Muscle layer of colon (tissue), 2 donors: ENCODE measurements around the gene SYT1.

ENCODE experiments used
- H3K27ac ChIP-seq: one replicate; pipeline ENCODE4 v1.7.0; 2013; ENCODE audit warnings: low read depth, mild to moderate bottlenecking, low read length, moderate library complexity
- H3K27me3 ChIP-seq, 2 donors: one replicate each; pipeline ENCODE4 v1.7.0; 2013; ENCODE audit warnings: low read length in 2 of 2, mild to moderate bottlenecking in 2 of 2; ENCODE audit not compliant: insufficient read depth in 2 of 2, control insufficient read depth in 1 of 2
- H3K36me3 ChIP-seq: one replicate; pipeline ENCODE4 v1.7.0; 2013; ENCODE audit warnings: mild to moderate bottlenecking, low read length; ENCODE audit not compliant: insufficient read depth
- H3K4me1 ChIP-seq: one replicate; pipeline ENCODE4 v1.7.0; 2013; ENCODE audit warnings: mild to moderate bottlenecking, low read length; ENCODE audit not compliant: insufficient read depth
- H3K4me3 ChIP-seq, 2 donors: one replicate each; pipeline ENCODE4 v1.7.0; 2013; ENCODE audit warnings: low read length in 2 of 2, low read depth in 1 of 2, mild to moderate bottlenecking in 1 of 2, moderate library complexity in 1 of 2
- H3K9ac ChIP-seq: one replicate; pipeline ENCODE4 v1.7.0; 2013; ENCODE audit warnings: low read length
- H3K9me3 ChIP-seq: one replicate; pipeline ENCODE4 v1.7.0; 2013; ENCODE audit warnings: mild to moderate bottlenecking, low read length
- donor health status: abdominal sarcoma.
- donor health status: Adenocarcinoma of cecum.

Gene SYT1

DNA sequence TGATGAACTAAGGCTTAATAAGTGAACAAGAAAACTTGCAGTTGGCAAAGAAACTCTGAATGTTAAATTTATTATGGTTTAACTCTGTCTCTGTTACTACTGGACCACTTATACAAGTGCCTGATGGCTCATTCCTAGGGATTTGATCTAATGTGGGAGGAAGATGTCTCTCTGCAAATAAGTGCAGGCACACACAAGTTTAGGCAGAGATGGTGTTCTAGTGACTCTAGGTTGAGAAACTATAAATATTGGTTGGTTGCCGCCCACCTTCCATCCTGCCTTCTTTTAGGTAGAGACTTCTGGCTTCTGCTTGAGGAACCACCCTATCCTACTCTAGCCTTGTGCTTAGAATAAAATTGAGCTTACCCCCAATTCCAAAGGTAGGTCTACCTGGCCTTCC is 570.0 kb downstream of the SYT1 start:
- Histone ChIP-seq H3K9me3 (no peaks in the 10 kb centered on the region), H3K27me3 (no peaks in the 10 kb centered on the region), H3K9ac (no peak overlapping the region), H3K27ac (no peak overlapping the region), H3K4me1 (peaks cover 5% of the 10 kb centered on the region), H3K36me3 (no peaks in the 10 kb centered on the region), H3K4me3 (no peak overlapping the region)

DNA sequence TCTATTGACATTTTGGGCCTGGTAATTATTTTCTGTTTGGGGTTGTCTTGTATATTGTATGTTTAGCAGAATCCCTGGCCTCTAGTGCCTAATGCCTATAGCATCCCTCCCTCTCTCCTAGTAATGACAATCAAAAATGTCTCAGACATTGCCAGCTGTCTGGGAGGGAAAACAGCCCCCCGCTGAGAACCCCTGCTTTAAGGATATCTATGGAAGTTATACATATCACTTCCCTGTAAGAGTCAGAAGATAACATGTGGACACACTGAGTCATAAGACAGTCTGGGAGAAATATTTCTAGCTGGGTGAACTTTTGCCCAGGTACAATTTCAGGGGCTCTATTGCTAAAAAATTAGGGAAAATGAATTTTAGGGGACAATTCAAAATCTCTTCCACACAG is 571.2 kb downstream of the SYT1 start:
- Histone ChIP-seq H3K36me3 (no peaks in the 10 kb centered on the region), H3K27me3 (no peaks in the 10 kb centered on the region), H3K4me3 (no peak overlapping the region), H3K4me1 (peaks cover 9% of the 10 kb centered on the region), H3K9ac (no peak overlapping the region), H3K27ac (no peak overlapping the region), H3K9me3 (no peaks in the 10 kb centered on the region)

DNA sequence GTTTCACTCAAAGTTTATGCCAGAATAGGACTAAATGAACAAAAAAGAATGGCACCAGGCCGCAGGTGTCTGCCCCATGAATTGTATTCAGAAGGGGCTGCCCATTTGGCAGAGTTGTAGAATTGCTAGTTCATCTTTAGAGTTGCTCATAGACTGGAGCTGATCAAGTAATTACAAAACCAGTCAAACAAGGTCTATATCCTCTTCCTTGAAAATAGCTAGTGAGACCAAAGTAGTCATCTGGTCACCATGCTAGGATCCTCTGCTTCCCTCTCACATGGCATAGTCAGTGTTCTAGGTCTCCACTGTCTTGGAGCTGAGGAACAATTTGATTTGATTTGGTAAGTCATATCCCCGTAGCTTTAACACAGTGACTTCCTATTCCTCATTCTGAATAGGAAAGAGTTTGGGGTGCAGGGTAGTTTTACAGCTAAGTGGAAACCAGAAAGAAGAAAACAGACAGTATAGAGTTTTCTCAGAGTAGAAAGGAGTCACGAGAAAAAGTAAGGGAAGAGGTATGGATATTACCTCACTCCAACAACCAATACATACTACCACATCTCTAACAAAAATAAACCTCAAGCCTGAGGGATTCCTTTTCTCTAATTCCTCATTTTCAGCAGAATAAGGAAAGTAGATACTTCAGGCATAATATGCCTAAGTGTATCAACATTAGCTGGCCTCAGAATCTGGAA is 574.1 kb downstream of the SYT1 start:
- Histone ChIP-seq H3K9ac (no peak overlapping the region), H3K27ac (no peak overlapping the region), H3K4me1 (peaks cover 9% of the 10 kb centered on the region), H3K27me3 (no peaks in the 10 kb centered on the region), H3K4me3 (no peak overlapping the region), H3K36me3 (no peaks in the 10 kb centered on the region), H3K9me3 (no peaks in the 10 kb centered on the region)

DNA sequence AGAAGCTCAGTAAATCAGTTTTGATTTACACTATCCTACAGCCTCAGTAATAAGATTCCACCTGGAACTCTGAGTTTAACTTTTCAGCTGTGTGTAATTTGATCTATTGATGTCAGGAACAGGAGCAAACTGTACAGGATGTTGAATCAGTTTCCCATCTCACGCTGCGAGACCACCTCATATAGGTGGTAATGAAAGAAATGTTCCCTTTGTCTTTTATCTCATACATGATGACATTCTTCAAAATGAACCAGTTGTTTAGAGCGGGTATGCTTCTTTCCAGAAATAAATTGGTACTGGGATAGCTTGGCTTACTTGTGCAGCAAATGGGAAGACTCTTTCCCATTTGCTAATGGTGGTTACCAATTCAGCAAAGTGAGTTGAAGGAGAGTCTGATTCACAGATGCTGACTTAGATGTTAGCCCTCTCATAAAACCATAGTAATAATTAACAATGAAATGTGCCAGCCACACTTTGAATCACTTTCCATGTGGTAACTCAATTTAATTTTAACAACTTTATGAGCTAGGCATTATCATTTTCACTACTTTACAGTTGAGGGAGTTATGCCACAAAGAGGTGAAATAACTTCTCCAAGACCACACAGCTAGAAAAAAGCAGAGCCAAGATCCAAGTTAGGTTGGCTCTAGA is 574.7 kb downstream of the SYT1 start:
- Histone ChIP-seq H3K9ac (no peak overlapping the region), H3K4me1 (peaks cover 9% of the 10 kb centered on the region), H3K4me3 (no peak overlapping the region), H3K27ac (no peak overlapping the region), H3K27me3 (no peaks in the 10 kb centered on the region), H3K36me3 (no peaks in the 10 kb centered on the region), H3K9me3 (no peaks in the 10 kb centered on the region)

DNA sequence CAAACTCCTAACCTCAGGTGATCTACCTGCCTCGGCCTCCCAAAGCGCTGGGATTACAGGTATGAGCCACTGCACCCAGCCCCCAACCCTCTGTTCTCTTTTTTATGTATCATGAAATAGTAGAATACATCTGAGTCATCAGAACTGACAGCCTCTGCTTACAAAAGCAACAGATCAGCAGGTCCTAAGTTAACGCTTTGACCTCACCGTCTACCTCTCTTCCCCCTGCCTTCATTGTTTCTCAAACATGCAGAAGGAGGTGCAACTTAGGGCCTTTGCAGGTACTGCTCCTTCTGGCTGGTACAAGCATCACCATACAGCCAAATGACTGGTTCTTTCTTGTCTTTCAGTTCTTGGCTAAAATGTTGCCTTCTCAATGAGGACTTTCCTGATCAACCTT is 577.0 kb downstream of the SYT1 start:
- H3K4me1 ChIP-seq = peaks cover 9% of the 10 kb centered on the region

DNA sequence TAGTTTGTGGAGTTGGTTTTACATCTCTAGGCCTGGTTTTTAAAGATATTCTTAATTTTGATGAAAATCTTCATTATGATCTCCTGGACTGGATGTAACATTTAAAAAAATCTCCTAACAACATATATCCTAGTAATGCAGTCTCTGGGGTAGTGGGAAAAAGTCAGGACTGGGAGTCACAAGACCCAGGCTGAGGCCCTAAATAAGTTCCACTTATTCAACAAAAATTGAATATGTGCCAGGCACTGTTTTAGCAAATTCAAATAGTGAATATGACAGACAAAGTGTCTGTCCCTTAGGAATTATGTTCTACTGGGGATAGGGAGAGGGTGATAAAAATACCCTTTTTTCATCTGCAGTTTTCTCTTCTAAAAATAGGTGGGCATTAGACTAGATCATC is 577.8 kb downstream of the SYT1 start:
- Histone ChIP-seq H3K9ac (no peak overlapping the region), H3K27me3 (no peaks in the 10 kb centered on the region), H3K4me3 (no peak overlapping the region), H3K9me3 (no peaks in the 10 kb centered on the region), H3K36me3 (no peaks in the 10 kb centered on the region), H3K4me1 (peaks cover 9% of the 10 kb centered on the region), H3K27ac (no peak overlapping the region)

More for the DNA sequence above, 577.0 kb downstream of the SYT1 start:
- no peaks in the 10 kb centered on the region for H3K9me3 ChIP-seq
- no peaks in the 10 kb centered on the region for H3K36me3 ChIP-seq
- H3K9ac ChIP-seq = no peak overlapping the region
- no peak overlapping the region for H3K4me3 ChIP-seq
- H3K27ac ChIP-seq = no peak overlapping the region
- H3K27me3 ChIP-seq = no peaks in the 10 kb centered on the region

DNA sequence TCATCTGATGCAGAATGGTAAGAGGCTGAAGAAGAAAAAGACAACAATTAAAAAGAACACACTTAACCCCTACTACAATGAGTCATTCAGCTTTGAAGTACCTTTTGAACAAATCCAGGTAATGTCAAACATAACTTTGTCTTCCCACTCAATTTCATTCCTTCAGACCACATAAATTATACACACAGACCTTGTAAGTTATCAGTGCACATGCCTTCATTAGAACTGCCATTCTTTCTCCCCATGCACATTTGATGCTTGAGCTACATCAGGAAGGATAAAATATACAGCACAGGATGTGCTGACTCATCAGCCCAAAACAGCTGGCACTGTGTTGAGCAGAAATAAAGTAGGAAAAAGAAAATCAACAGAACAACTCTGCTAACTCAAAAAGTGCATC is 579.5 kb downstream of the SYT1 start:
- Histone ChIP-seq H3K36me3 (no peaks in the 10 kb centered on the region), H3K27ac (no peak overlapping the region), H3K9me3 (no peaks in the 10 kb centered on the region), H3K4me3 (no peak overlapping the region), H3K4me1 (peaks cover 8% of the 10 kb centered on the region), H3K9ac (no peak overlapping the region), H3K27me3 (no peaks in the 10 kb centered on the region)

DNA sequence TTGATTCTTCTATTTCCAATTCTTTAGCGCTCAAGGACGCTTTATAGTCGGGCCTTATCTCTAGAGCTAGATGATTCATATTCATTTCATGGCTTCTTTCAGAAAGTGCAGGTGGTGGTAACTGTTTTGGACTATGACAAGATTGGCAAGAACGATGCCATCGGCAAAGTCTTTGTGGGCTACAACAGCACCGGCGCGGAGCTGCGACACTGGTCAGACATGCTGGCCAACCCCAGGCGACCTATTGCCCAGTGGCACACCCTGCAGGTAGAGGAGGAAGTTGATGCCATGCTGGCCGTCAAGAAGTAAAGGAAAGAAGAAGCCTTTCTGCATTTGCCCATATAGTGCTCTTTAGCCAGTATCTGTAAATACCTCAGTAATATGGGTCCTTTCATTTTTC is 584.2 kb downstream of the SYT1 start:
- Histone ChIP-seq H3K4me3 (no peak overlapping the region), H3K27ac (no peak overlapping the region), H3K27me3 (no peaks in the 10 kb centered on the region)

DNA sequence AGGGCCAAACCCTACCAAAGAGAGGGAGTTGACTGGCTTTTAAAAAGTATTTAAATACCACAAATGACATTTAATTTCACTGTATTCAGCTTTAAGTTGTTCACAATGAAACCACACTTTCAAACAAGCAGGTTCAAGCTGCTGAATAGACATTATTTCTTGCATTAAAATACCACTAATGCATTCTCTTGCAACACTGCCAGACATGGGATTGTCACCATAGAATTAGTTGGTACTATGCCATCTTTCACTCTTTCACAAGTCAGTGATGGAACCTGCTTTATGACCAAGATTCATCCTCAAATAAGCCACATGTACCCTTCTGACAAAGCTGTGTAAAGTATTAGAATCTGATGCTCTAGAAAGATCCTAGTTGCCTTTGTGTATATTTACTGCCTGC is 586.8 kb downstream of the SYT1 start:
- Histone ChIP-seq H3K4me1 (peaks cover 27% of the 10 kb centered on the region), H3K9ac (no peak overlapping the region), H3K9me3 (no peaks in the 10 kb centered on the region), H3K4me3 (no peak overlapping the region), H3K27ac (no peak overlapping the region), H3K27me3 (no peaks in the 10 kb centered on the region), H3K36me3 (no peaks in the 10 kb centered on the region)

More for the DNA sequence above, 584.2 kb downstream of the SYT1 start:
- Histone ChIP-seq H3K36me3 (no peaks in the 10 kb centered on the region), H3K4me1 (peaks cover 18% of the 10 kb centered on the region), H3K9ac (no peak overlapping the region), H3K9me3 (no peaks in the 10 kb centered on the region)

DNA sequence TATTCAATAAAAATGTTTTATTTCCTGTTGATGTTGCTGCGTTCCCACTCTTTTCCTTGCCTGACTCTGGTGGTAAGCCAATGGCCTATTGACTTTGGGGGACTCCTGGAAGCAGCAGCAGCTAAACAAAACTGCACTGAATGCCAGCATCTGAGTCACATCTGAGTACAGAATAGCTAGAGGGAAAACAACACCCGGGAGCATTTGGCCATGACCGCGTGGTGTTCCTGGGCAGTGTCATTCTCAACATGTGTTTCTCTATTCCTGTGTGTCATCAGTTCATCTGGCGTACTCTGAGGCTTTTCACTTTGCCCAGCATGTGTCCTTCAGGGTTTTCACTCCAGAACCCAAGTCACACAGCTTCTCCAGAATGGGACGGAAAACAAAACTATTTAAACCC is 587.4 kb downstream of the SYT1 start:
- no peaks in the 10 kb centered on the region for H3K9me3 ChIP-seq
- no peak overlapping the region for H3K9ac ChIP-seq
- H3K4me1 ChIP-seq = peaks cover 27% of the 10 kb centered on the region
- no peak overlapping the region for H3K4me3 ChIP-seq
- no peak overlapping the region for H3K27ac ChIP-seq
- no peaks in the 10 kb centered on the region for H3K36me3 ChIP-seq
- H3K27me3 ChIP-seq = no peaks in the 10 kb centered on the region

DNA sequence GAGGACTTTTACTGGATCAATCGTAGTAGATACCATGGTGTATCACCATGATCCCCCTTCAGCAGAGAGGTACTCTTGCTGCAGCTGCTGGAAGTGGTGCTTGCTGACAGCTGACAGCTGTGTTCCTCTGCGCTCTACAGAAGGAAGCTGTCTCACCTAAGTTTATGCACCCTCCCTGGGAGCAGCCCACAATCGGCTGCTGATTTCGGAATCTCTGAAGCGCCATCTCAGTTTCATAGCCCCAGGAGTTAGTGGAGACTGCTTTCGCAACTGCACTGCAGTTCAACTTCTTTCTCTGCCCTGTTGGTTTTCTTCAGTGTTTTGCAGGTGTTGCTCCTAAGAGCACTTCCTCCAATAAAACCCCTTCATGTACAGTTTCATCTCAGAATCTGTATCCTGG is 588.3 kb downstream of the SYT1 start:
- H3K9me3 ChIP-seq = no peaks in the 10 kb centered on the region
- no peaks in the 10 kb centered on the region for H3K36me3 ChIP-seq
- no peak overlapping the region for H3K27ac ChIP-seq
- H3K27me3 ChIP-seq = no peaks in the 10 kb centered on the region
- H3K4me1 ChIP-seq = peaks cover 27% of the 10 kb centered on the region
- no peak overlapping the region for H3K4me3 ChIP-seq
- H3K9ac ChIP-seq = no peak overlapping the region

DNA sequence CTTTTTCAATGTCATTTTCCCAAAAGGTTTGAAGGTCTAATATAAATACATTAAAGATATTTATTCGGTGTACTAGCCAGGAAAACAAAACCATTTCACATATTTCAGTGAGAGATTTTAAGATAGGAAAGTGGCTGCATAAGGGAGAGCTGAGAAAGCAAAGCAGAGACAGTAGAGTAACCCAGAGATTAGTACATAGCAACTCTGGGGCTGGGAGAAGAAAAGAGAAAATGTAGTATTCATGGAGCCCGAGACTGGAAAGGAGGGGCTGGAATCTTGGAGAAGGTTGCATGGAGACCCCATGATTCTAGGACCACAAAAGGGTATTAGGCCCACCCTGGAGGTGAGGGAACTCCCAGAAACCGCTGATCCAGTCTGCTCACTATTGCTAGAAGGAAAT is 589.2 kb downstream of the SYT1 start:
- H3K27me3 ChIP-seq = no peaks in the 10 kb centered on the region
- H3K4me1 ChIP-seq = peaks cover 27% of the 10 kb centered on the region
- peak overlapping the region; percentile 3 for H3K9ac ChIP-seq
- H3K36me3 ChIP-seq = no peaks in the 10 kb centered on the region
- no peaks in the 10 kb centered on the region for H3K9me3 ChIP-seq
- H3K4me3 ChIP-seq = peak overlapping the region in 1 of 2 donors; percentile 26
- H3K27ac ChIP-seq = no peak overlapping the region
